Transverse colon (tissue), 4 donors: Measurements from ENCODE around the gene GPD2. TPM values are rescaled to one million over a fixed set of nuclear protein-coding genes. Genes with fewer than 3 reads are reported as not detected.

Source experiments
- DNase-seq: peaks from one replicate; pipeline ENCODE4 v3.0.0-alpha.2; 2019
- H3K27ac ChIP-seq, 4 donors: fragments of 200-600 bp; sonication (generic); 2 replicates each; pipeline ENCODE4 v1.5.1; 2016 to 2018; ENCODE audit warnings: inconsistent platforms in 4 of 4
- H3K27me3 ChIP-seq: fragments of 200-600 bp; sonication (generic); 2 replicates; pipeline ENCODE4 v1.5.1; 2017; ENCODE audit warnings: inconsistent platforms
- H3K36me3 ChIP-seq, 4 donors: fragments of 200-600 bp; sonication (generic); 2 replicates each; pipeline ENCODE4 v1.5.1; 2017 to 2019; ENCODE audit warnings: inconsistent platforms in 4 of 4
- H3K4me1 ChIP-seq, 4 donors: fragments of 200-600 bp; sonication (generic); 2 replicates each; pipeline ENCODE4 v1.5.1; 2017 to 2020; ENCODE audit warnings: inconsistent platforms in 4 of 4
- H3K4me3 ChIP-seq, 4 donors: fragments of 200-600 bp; sonication (generic); 1 replicate in 1 of 4; 2 replicates in 3 of 4; pipeline versions ENCODE4 v1.5.1 to v1.6.1; 2017 to 2019; ENCODE audit warnings: inconsistent platforms in 4 of 4
- H3K9me3 ChIP-seq, 2 donors: fragments of 200-600 bp; sonication (generic); 2 replicates each; pipeline ENCODE4 v1.5.1; 2017 to 2019; ENCODE audit warnings: inconsistent platforms in 2 of 2
- EP300 ChIP-seq: sonication (generic); formaldehyde crosslinking; IDR thresholded peaks from one replicate; pipeline ENCODE4 v1.6.1; 2017; ENCODE audit warnings: antibody characterized with exemption, low read depth
- POLR2A ChIP-seq: fragments of 450-650 bp; IDR thresholded peaks from one replicate; pipeline ENCODE4 v1.6.1; 2016; ENCODE audit warnings: antibody characterized with exemption, mild to moderate bottlenecking, moderate library complexity
- POLR2AphosphoS5 ChIP-seq, 3 donors: sonication (generic); formaldehyde crosslinking; IDR thresholded peaks; one replicate each; pipeline ENCODE4 v1.6.1; 2016; ENCODE audit warnings: antibody characterized with exemption in 3 of 3
- WGBS, 2 donors: methylation state at CpG; one replicate each; pipeline ENCODE4 v1.1.5; 2018; ENCODE audit warnings: low coverage in 1 of 2; 5-methylcytosine and 5-hydroxymethylcytosine counted together
- in situ Hi-C, 4 donors: fragments of 200-750 bp; cut with MboI; loops; one replicate each; pipeline versions ENCODE4 v1.15.0 to v1.15.1; 2017; ENCODE audit warnings: low sequenced_read_pairs in 3 of 4, low pct_ligation_motif_present in 1 of 4, low pct_unique_long_range_greater_than_20kb in 1 of 4
- intact Hi-C: fragments of 100-400 bp; cut with DNase I; formaldehyde crosslinking; loops from one replicate; pipeline ENCODE4 v1.15.1; 2023; ENCODE audit warnings: low total_unique reads
- total RNA-seq, 4 donors: library from RNA; depleted of rRNA; stranded (reverse); fragments of >200 nt; gene quantifications; one replicate each; pipeline ENCODE4 v1.1.0, GENCODE V29; 2016
- TF ChIP-seq, protein P1 (sequence below), 5 experiments: fragments of 200-600 bp in 3 of 5; fragments of 450-650 bp in 2 of 5; sonication (generic) in 3 of 5; IDR thresholded peaks; 1 replicate in 2 of 5; 2 replicates in 3 of 5; pipeline ENCODE4 v1.5.1; 2016 to 2017; ENCODE audit warnings: antibody characterized with exemption in 5 of 5, inconsistent platforms in 3 of 5, mild to moderate bottlenecking in 2 of 5, moderate library complexity in 1 of 5

Gene GPD2
- total RNA-seq, 4 donors from 2014 or later: 65.5 to 161 (median 98.6) TPM

DNA sequence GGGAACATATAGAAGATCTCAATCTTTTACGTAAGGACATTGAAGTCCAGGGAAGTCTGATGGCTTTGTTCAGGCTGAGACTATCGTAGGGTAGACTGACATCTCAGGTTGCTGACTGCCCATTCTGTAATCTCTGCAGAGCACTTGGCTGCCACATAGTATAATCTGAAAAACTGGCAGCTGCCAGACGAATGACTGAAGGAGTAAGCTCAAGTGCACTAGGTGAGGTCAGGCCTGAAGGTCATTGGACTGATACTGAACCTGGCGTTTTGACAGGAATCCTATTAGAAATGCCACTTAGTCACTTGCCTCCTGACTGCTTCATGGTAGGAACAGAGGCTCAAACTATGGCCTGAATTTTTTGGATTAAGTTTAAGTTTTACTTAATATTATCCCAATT, 23.5 kb downstream of the GPD2 start:
- no peak for DNase-seq
- H3K4me3 ChIP-seq: no peak overlapping the region
- in situ Hi-C loops (no loop called here), intact Hi-C loops (no loop called here)
- TF ChIP-seq, protein P1, sequence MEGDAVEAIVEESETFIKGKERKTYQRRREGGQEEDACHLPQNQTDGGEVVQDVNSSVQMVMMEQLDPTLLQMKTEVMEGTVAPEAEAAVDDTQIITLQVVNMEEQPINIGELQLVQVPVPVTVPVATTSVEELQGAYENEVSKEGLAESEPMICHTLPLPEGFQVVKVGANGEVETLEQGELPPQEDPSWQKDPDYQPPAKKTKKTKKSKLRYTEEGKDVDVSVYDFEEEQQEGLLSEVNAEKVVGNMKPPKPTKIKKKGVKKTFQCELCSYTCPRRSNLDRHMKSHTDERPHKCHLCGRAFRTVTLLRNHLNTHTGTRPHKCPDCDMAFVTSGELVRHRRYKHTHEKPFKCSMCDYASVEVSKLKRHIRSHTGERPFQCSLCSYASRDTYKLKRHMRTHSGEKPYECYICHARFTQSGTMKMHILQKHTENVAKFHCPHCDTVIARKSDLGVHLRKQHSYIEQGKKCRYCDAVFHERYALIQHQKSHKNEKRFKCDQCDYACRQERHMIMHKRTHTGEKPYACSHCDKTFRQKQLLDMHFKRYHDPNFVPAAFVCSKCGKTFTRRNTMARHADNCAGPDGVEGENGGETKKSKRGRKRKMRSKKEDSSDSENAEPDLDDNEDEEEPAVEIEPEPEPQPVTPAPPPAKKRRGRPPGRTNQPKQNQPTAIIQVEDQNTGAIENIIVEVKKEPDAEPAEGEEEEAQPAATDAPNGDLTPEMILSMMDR (IDR thresholded peaks at IDR 0.05): no peak
- TF ChIP-seq POLR2AphosphoS5 (IDR thresholded peaks at IDR 0.05): no peak
- TF ChIP-seq POLR2A: no peak
- no peak for TF ChIP-seq EP300
- H3K9me3 ChIP-seq: no peaks in the 10 kb centered on the region
- peaks cover 0 to 20% (median 4%) of the 10 kb centered on the region in 4 donors for H3K4me1 ChIP-seq
- 50 to 88% methylated on average over 1 to 4 of the region's 4 CpGs for WGBS, 2 donors
- H3K36me3 ChIP-seq: no peaks in the 10 kb centered on the region
- H3K27ac ChIP-seq: no peak overlapping the region
- H3K27me3 ChIP-seq: no peaks in the 10 kb centered on the region

DNA sequence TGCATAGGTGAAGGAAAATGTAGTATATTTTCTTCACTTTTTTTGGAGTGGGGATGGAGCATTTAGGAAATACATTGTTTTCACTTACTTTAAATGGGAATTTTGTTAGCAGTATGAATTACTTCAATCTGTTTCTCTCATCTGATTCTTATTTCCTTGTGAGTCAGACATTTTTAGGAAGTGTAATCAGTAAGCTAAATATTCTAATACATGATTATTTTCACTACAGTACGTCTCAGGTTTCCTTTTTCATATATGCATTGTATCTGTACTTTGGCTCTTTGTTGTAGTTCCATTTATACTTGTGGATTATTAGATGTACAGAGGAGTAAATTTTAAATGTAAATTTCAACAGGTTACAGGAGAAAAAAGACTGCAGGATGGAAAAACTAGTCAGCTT, 27.9 kb downstream of the GPD2 start:
- Histone ChIP-seq H3K4me1 (peaks cover 2 to 36% (median 23%) of the 10 kb centered on the region in 4 donors), H3K4me3 (no peak overlapping the region), H3K27ac (no peak overlapping the region), H3K9me3 (no peaks in the 10 kb centered on the region), H3K36me3 (no peaks in the 10 kb centered on the region), H3K27me3 (no peaks in the 10 kb centered on the region)
- 67 to 76% methylated on average over 1 of the region's 1 CpG for WGBS, 2 donors
- TF ChIP-seq, protein P1 (IDR thresholded peaks at IDR 0.05): no peak
- no peak for TF ChIP-seq POLR2A
- in situ Hi-C loops (no loop called here), intact Hi-C loops (no loop called here)
- DNase-seq: no peak

DNA sequence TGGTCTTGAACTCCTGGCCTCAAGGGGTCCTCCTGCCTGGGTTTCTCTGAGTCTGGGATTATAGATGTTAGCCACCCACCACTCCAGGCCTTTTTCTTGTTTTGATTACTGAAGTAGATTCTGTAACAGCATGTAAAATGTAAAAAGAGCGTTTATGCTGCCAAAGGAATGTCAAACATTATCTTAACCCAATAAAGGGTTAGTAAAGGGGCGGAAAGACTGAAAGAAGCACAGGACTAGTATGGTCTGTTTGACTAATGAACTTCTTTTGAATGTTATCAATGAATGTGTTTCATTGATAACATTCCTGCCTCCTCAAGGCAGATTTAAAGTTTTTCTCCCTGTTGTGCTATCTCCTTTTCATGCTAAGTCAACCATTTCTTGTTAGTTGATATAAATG, 29.4 kb downstream of the GPD2 start:
- no peaks in the 10 kb centered on the region for H3K9me3 ChIP-seq
- H3K4me1 ChIP-seq: peaks cover 2 to 47% (median 21%) of the 10 kb centered on the region in 4 donors
- no peak for TF ChIP-seq POLR2A
- no peak for TF ChIP-seq POLR2AphosphoS5 (IDR thresholded peaks at IDR 0.05)
- TF ChIP-seq, protein P1 (IDR thresholded peaks at IDR 0.05): no peak
- TF ChIP-seq EP300: no peak
- H3K36me3 ChIP-seq: no peaks in the 10 kb centered on the region
- in situ Hi-C loops (no loop called here), intact Hi-C loops (no loop called here)
- DNase-seq: no peak
- H3K27me3 ChIP-seq: no peaks in the 10 kb centered on the region
- H3K4me3 ChIP-seq: no peak overlapping the region
- 58% methylated on average over 2 of the region's 2 CpGs for WGBS, 2 donors
- peak overlapping the region; percentile 31 to 70 (median 51) for H3K27ac ChIP-seq

DNA sequence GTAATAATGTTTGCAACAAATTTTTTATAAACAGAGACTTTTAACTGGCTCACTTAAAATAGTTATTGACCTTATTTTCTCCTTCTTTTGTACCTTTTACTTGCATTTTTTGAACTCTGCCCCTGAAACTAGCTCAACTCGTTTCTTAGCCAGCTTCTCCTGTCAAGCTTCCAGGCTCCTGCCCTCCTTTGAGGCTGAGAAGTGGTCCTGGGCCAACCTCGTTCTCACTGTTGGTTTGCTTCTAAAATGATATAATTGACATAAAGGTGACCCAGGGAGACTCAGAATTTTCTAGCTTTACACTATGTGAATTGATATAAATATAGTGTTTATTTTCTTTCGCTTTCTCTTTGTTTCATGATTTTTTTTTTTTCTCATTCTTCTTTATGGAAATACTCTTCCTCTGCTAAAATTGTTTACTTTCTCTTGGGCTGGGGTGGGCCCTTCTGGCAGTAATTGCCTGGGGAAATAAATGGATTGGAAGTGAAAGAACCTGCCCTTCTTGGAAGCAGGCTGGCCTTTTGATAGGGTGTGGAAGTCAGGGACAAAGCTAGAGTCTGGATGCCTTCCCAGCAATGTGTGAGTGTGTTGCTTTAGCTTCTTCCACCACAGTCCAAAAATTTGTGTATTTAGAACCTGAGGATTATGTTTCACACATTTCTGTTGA, 30.7 kb downstream of the GPD2 start:
- Histone ChIP-seq H3K9me3 (no peaks in the 10 kb centered on the region), H3K36me3 (no peaks in the 10 kb centered on the region), H3K4me1 (peaks cover 2 to 57% (median 21%) of the 10 kb centered on the region in 4 donors), H3K4me3 (peak overlapping the region in 1 of 4 donors; percentile 22), H3K27ac (peak overlapping the region; percentile 65 to 76 (median 69)), H3K27me3 (no peaks in the 10 kb centered on the region)
- peak; percentile 54 for DNase-seq
- intact Hi-C loops (loop anchor here (1.0 kb wide), 1 partner anchor 15 kb away; no protein-coding TSS in a partner anchor), in situ Hi-C loops (no loop called here)
- TF ChIP-seq EP300 (no peak), POLR2AphosphoS5 (IDR thresholded peaks at IDR 0.05) (peak in 1 of 3 donors; percentile 23)
- WGBS, 2 donors: 8 to 28% methylated on average over 2 to 3 of the region's 3 CpGs
